ENCODE data around the gene NLRP6. TPM values are rescaled to one million over a fixed set of nuclear protein-coding genes. Genes with fewer than 3 reads are reported as not detected.

Gene NLRP6
- total and polyA plus RNA-seq, 2 donors (not counting 1 experiment from before 2014, with no cell fraction given): 1.4 to 2.7 TPM

- Histone ChIP-seq H3K4me1 (ENCODE audit: control insufficient read depth in 2 of 2, insufficient read depth in 2 of 2, low read length in 2 of 2) (peaks cover 18 to 25% of the 10 kb centered on the region in 2 donors), H3K9ac (ENCODE audit: low read length) (peak within 1 kb of the TSS; percentile 74), H2AFZ (ENCODE audit: insufficient read depth, low read depth, low read length, poor library complexity, severe bottlenecking) (peak within 1 kb of the TSS; percentile 89), H3K4me2 (replicated peaks; ENCODE audit: low read depth, low read length, poor library complexity, severe bottlenecking) (peak within 1 kb of the TSS; percentile 99), H3K4me3 (ENCODE audit: control extremely low read depth in 1 of 5, extremely low read depth in 1 of 5, insufficient read depth in 1 of 5, low read depth in 2 of 5, low read length in 4 of 5) (peak within 1 kb of the TSS; percentile 62 to 78 (median 72)), H3K36me3 (replicated peaks in 1 of 2; ENCODE audit: control extremely low read depth in 1 of 2, control insufficient read depth in 1 of 2, extremely low read depth in 1 of 2, insufficient read depth in 2 of 2, low read length in 1 of 2) (no peaks in the 10 kb centered on the region), H4K20me1 (ENCODE audit: control insufficient read depth, insufficient read depth, low read length, poor library complexity, severe bottlenecking) (no peaks in the 10 kb centered on the region), H3K9me3 (ENCODE audit: control extremely low read depth in 1 of 3, control insufficient read depth in 2 of 3, insufficient read depth in 1 of 3, low read length in 2 of 3) (peaks cover 0 to 5% (median 0%) of the 10 kb centered on the region in 3 donors), H3K27me3 (replicated peaks in 1 of 4; ENCODE audit: control extremely low read depth in 1 of 4, control insufficient read depth in 3 of 4, insufficient read depth in 4 of 4, low read length in 3 of 4) (peaks cover 0 to 25% (median 6%) of the 10 kb centered on the region in 4 experiments), H3K27ac (ENCODE audit: low read length in 2 of 2) (peak within 1 kb of the TSS in 1 of 2 donors; percentile 55), H3K79me2 (ENCODE audit: control insufficient read depth, insufficient read depth, low read length) (peaks cover 8% of the 10 kb centered on the region)
- CTCF ChIA-PET: interaction anchor here (0.6 to 5.6 kb wide), 3 partner anchors 16 to 38 kb away, joined by 4 to 35 read pairs (median 5); no protein-coding TSS in a partner anchor
- Mint-ChIP-seq H3K9me3 (ENCODE audit: insufficient read depth) (no peaks in the 10 kb centered on the region), H3K27ac (peak within 1 kb of the TSS; percentile 83), H3K4me1 (peaks cover 20% of the 10 kb centered on the region), H3K27me3 (peaks cover 11% of the 10 kb centered on the region), H3K4me3 (peak within 1 kb of the TSS; percentile 89)
- POLR2A ChIA-PET: interaction anchor here (0.6 to 2.7 kb wide), 6 partner anchors 9 to 81 kb away, joined by 3 to 11 read pairs (median 4); partner anchors contain the start of genes BET1L and RIC8A
- under 1% methylated on average over 91 of the region's 112 CpGs for WGBS (ENCODE audit: insufficient coverage)
- ATAC-seq (ENCODE audit: low read depth) (peak; percentile 91), DNase-seq (peak; percentile 64)
- intact Hi-C loops (cut with micrococcal nuclease): loop anchor here (1.0 to 5.0 kb wide), 3 partner anchors 8 to 51 kb away; partner anchors contain the start of genes PSMD13 and SIRT3
- TF ChIP-seq, protein P1, sequence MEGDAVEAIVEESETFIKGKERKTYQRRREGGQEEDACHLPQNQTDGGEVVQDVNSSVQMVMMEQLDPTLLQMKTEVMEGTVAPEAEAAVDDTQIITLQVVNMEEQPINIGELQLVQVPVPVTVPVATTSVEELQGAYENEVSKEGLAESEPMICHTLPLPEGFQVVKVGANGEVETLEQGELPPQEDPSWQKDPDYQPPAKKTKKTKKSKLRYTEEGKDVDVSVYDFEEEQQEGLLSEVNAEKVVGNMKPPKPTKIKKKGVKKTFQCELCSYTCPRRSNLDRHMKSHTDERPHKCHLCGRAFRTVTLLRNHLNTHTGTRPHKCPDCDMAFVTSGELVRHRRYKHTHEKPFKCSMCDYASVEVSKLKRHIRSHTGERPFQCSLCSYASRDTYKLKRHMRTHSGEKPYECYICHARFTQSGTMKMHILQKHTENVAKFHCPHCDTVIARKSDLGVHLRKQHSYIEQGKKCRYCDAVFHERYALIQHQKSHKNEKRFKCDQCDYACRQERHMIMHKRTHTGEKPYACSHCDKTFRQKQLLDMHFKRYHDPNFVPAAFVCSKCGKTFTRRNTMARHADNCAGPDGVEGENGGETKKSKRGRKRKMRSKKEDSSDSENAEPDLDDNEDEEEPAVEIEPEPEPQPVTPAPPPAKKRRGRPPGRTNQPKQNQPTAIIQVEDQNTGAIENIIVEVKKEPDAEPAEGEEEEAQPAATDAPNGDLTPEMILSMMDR (IDR thresholded peaks at IDR 0.05): no peak
- no peak for TF ChIP-seq EZH2 (IDR thresholded peaks at IDR 0.05; ENCODE audit: borderline replicate concordance, insufficient read depth, low read depth, low read length, poor library complexity, severe bottlenecking)
Measured at GRCh38 chr11:288478-289397, 10.5 kb downstream of the NLRP6 start, which contains the start of gene PGGHG. PGGHG (plus strand) TSS chr11:289126; CDS start chr11:289817, 691 bp downstream.

All from B cell (primary cell).